Fibroblast of pulmonary artery (primary cell): ENCODE results near the gene DYNLRB1.
"Not testable (repeated sequence)": the region's sequence is repeated elsewhere in the genome, so short reads cannot be mapped to it uniquely, and the experiment has no call there.

Experiments used
- DNase-seq: peaks from one replicate; pipeline ENCODE4 v3.0.0-alpha.2; 2010; ENCODE audit warnings: low read depth
- H3K4me3 ChIP-seq: replicated peaks from 2 replicates; pipeline ENCODE4 v1.5.1; 2011; ENCODE audit warnings: low read depth, mild to moderate bottlenecking, control low read depth, low read length, moderate library complexity
- CTCF ChIP-seq: IDR thresholded peaks from 2 replicates; pipeline ENCODE4 v1.5.1; 2011; ENCODE audit warnings: mild to moderate bottlenecking, control low read depth, low read length, inconsistent platforms; ENCODE audit errors: missing control alignments

Gene DYNLRB1

GRCh38 chr20:34516247-34517113 is at the start of gene DYNLRB1:
Gene DYNLRB1 (plus strand): TSS chr20:34516422. CDS start chr20:34516459, 37 bp downstream.
- DNase-seq: peak; percentile 97
- peak within 1 kb of the TSS; percentile 91 for H3K4me3 ChIP-seq
- TF ChIP-seq CTCF: no peak

GRCh38 chr20:34468951-34469350 is 47.3 kb upstream of the DYNLRB1 start:
- no peak for TF ChIP-seq CTCF
- no peak for DNase-seq
- H3K4me3 ChIP-seq: no peak overlapping the region

- TF ChIP-seq CTCF: no peak
- H3K4me3 ChIP-seq: no peak overlapping the region
- DNase-seq: peak; percentile 46
Measured at GRCh38 chr20:34472246-34472925, 43.8 kb upstream of the DYNLRB1 start.

- TF ChIP-seq CTCF: peak; percentile 40
- H3K4me3 ChIP-seq: no peak overlapping the region
- DNase-seq: peak; percentile 62
Measured at GRCh38 chr20:34473262-34473883, 42.8 kb upstream of the DYNLRB1 start.

- DNase-seq: peak; percentile 30
- H3K4me3 ChIP-seq: no peak overlapping the region
- peak; percentile 41 for TF ChIP-seq CTCF
Measured at GRCh38 chr20:34475979-34476736, 40.1 kb upstream of the DYNLRB1 start.

GRCh38 chr20:34479627-34480026 is 36.6 kb upstream of the DYNLRB1 start:
- no peak for DNase-seq
- H3K4me3 ChIP-seq: no peak overlapping the region
- no peak for TF ChIP-seq CTCF

- DNase-seq, H3K4me3 ChIP-seq: not testable (repeated sequence)
Measured at GRCh38 chr20:34482154-34482553, 34.1 kb upstream of the DYNLRB1 start.

- not testable (repeated sequence) for DNase-seq, H3K4me3 ChIP-seq
Measured at GRCh38 chr20:34483585-34484220, 32.5 kb upstream of the DYNLRB1 start.
